Measurements from ENCODE around the gene ABCA6. TPM values are rescaled to one million over a fixed set of nuclear protein-coding genes. Genes with fewer than 3 reads are reported as not detected.

The ABCA6 gene
- total RNA-seq, 2 donors from 2014 or later = 20.8 to 35.9 TPM

GRCh38 chr17:69144331-69145255, 2.9 kb upstream of the ABCA6 start:
- H3K27me3 ChIP-seq = no peaks in the 10 kb centered on the region
- no peak overlapping the region for H3K27ac ChIP-seq
- no peaks in the 10 kb centered on the region for H3K36me3 ChIP-seq (replicated peaks in 1 of 2; ENCODE audit: insufficient read depth in 1 of 2, low read depth in 2 of 2)
- no peak for TF ChIP-seq CTCF (IDR thresholded peaks at IDR 0.05)
- no peak for TF ChIP-seq POLR2A (IDR thresholded peaks at IDR 0.05)
- H3K4me1 ChIP-seq = peaks cover 11% of the 10 kb centered on the region
- intact Hi-C loops (cut with DNase I) = no loop called here
- no peaks in the 10 kb centered on the region for H3K9me3 ChIP-seq
- no peak overlapping the region for H3K4me3 ChIP-seq
- ATAC-seq = no peak
- WGBS, 2 donors = 81 to 92% methylated on average over 2 of the region's 2 CpGs
- no peak for DNase-seq

GRCh38 chr17:69143683-69144231, 2.1 kb upstream of the ABCA6 start:
- intact Hi-C loops (cut with DNase I) = no loop called here
- DNase-seq (no peak), ATAC-seq (no peak)
- no peaks in the 10 kb centered on the region for H3K36me3 ChIP-seq (replicated peaks in 1 of 2; ENCODE audit: insufficient read depth in 1 of 2, low read depth in 2 of 2)
- peaks cover 11% of the 10 kb centered on the region for H3K4me1 ChIP-seq
- no peak overlapping the region for H3K27ac ChIP-seq
- no peaks in the 10 kb centered on the region for H3K27me3 ChIP-seq
- 88 to 94% methylated on average over 3 of the region's 3 CpGs for WGBS, 2 donors
- TF ChIP-seq POLR2A (IDR thresholded peaks at IDR 0.05) (no peak), CTCF (IDR thresholded peaks at IDR 0.05) (no peak)
- no peaks in the 10 kb centered on the region for H3K9me3 ChIP-seq
- H3K4me3 ChIP-seq = no peak overlapping the region

GRCh38 chr17:69143151-69143550, 1.5 kb upstream of the ABCA6 start:
- DNase-seq = no peak
- peaks cover 11% of the 10 kb centered on the region for H3K4me1 ChIP-seq

GRCh38 chr17:69142175-69142802, 594 bp upstream of the ABCA6 start:
- Histone ChIP-seq H3K36me3 (replicated peaks in 1 of 2; ENCODE audit: insufficient read depth in 1 of 2, low read depth in 2 of 2) (no peaks in the 10 kb centered on the region), H3K4me3 (no peak overlapping the region), H3K4me1 (peaks cover 11% of the 10 kb centered on the region), H3K9me3 (no peaks in the 10 kb centered on the region), H3K27ac (peak overlapping the region in 1 of 4 donors; percentile 26), H3K27me3 (no peaks in the 10 kb centered on the region)
- TF ChIP-seq CTCF (IDR thresholded peaks at IDR 0.05) (no peak), POLR2A (IDR thresholded peaks at IDR 0.05) (no peak)
- peak in 1 of 4 donors; percentile 13 for DNase-seq
- intact Hi-C loops (cut with DNase I) = no loop called here
- ATAC-seq = peak; percentile 81
- 44 to 45% methylated on average over 3 of the region's 3 CpGs for WGBS, 2 donors

More at GRCh38 chr17:69143151-69143550, 1.5 kb upstream of the ABCA6 start:
- intact Hi-C loops (cut with DNase I) = no loop called here
- no peaks in the 10 kb centered on the region for H3K36me3 ChIP-seq (replicated peaks in 1 of 2; ENCODE audit: insufficient read depth in 1 of 2, low read depth in 2 of 2)
- H3K27me3 ChIP-seq = no peaks in the 10 kb centered on the region
- no peaks in the 10 kb centered on the region for H3K9me3 ChIP-seq
- 84 to 98% methylated on average over 1 of the region's 1 CpG for WGBS, 2 donors
- no peak for TF ChIP-seq POLR2A (IDR thresholded peaks at IDR 0.05)
- no peak for TF ChIP-seq CTCF (IDR thresholded peaks at IDR 0.05)
- H3K27ac ChIP-seq = no peak overlapping the region
- ATAC-seq = no peak
- no peak overlapping the region for H3K4me3 ChIP-seq
